ENCODE results near the gene NUDCD2.
"Not testable (repeated sequence)": the region's sequence is repeated elsewhere in the genome, so short reads cannot be mapped to it uniquely, and the experiment has no call there.

Gene NUDCD2

GRCh38 chr5:163402007-163402406 is 57.9 kb downstream of the NUDCD2 start:
- DNase-seq (ENCODE audit: extremely low read depth, insufficient read length), result no peak
- TF ChIP-seq, protein P1, sequence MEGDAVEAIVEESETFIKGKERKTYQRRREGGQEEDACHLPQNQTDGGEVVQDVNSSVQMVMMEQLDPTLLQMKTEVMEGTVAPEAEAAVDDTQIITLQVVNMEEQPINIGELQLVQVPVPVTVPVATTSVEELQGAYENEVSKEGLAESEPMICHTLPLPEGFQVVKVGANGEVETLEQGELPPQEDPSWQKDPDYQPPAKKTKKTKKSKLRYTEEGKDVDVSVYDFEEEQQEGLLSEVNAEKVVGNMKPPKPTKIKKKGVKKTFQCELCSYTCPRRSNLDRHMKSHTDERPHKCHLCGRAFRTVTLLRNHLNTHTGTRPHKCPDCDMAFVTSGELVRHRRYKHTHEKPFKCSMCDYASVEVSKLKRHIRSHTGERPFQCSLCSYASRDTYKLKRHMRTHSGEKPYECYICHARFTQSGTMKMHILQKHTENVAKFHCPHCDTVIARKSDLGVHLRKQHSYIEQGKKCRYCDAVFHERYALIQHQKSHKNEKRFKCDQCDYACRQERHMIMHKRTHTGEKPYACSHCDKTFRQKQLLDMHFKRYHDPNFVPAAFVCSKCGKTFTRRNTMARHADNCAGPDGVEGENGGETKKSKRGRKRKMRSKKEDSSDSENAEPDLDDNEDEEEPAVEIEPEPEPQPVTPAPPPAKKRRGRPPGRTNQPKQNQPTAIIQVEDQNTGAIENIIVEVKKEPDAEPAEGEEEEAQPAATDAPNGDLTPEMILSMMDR (IDR thresholded peaks at IDR 0.05; ENCODE audit: insufficient read depth, low read length, poor library complexity, severe bottlenecking), result no peak
- no peaks in the 10 kb centered on the region for H3K36me3 ChIP-seq (ENCODE audit: control insufficient read depth, insufficient read depth, low read length)
- no peak overlapping the region for H3K4me3 ChIP-seq (replicated peaks; ENCODE audit: low read depth, low read length)
- no peaks in the 10 kb centered on the region for H3K27me3 ChIP-seq (replicated peaks; ENCODE audit: control insufficient read depth, insufficient read depth, low read length)

GRCh38 chr5:163401271-163401670 is 58.6 kb downstream of the NUDCD2 start:
- Histone ChIP-seq H3K36me3 (ENCODE audit: control insufficient read depth, insufficient read depth, low read length) (no peaks in the 10 kb centered on the region), H3K4me3 (replicated peaks; ENCODE audit: low read depth, low read length) (no peak overlapping the region), H3K27me3 (replicated peaks; ENCODE audit: control insufficient read depth, insufficient read depth, low read length) (no peaks in the 10 kb centered on the region)
- no peak for DNase-seq (ENCODE audit: extremely low read depth, insufficient read length)
- TF ChIP-seq, protein P1 (IDR thresholded peaks at IDR 0.05; ENCODE audit: insufficient read depth, low read length, poor library complexity, severe bottlenecking), result no peak

- no peaks in the 10 kb centered on the region for H3K36me3 ChIP-seq (ENCODE audit: control insufficient read depth, insufficient read depth, low read length)
- DNase-seq (ENCODE audit: extremely low read depth, insufficient read length), result no peak
- H3K4me3 ChIP-seq (replicated peaks; ENCODE audit: low read depth, low read length), result no peak overlapping the region
- TF ChIP-seq, protein P1 (IDR thresholded peaks at IDR 0.05; ENCODE audit: insufficient read depth, low read length, poor library complexity, severe bottlenecking), result no peak
- no peaks in the 10 kb centered on the region for H3K27me3 ChIP-seq (replicated peaks; ENCODE audit: control insufficient read depth, insufficient read depth, low read length)
These were observed 60.0 kb downstream of the NUDCD2 start for GRCh38 chr5:163399923-163400322.

- Histone ChIP-seq H3K4me3 (replicated peaks; ENCODE audit: low read depth, low read length) (no peak overlapping the region), H3K36me3 (ENCODE audit: control insufficient read depth, insufficient read depth, low read length) (no peaks in the 10 kb centered on the region), H3K27me3 (replicated peaks; ENCODE audit: control insufficient read depth, insufficient read depth, low read length) (no peaks in the 10 kb centered on the region)
- TF ChIP-seq, protein P1 (IDR thresholded peaks at IDR 0.05; ENCODE audit: insufficient read depth, low read length, poor library complexity, severe bottlenecking), result no peak
- no peak for DNase-seq (ENCODE audit: extremely low read depth, insufficient read length)
These were observed 62.5 kb downstream of the NUDCD2 start for GRCh38 chr5:163397354-163397753.

GRCh38 chr5:163396818-163397340 is 63.0 kb downstream of the NUDCD2 start:
- not testable (repeated sequence) for DNase-seq (ENCODE audit: extremely low read depth, insufficient read length); H3K4me3 ChIP-seq (replicated peaks; ENCODE audit: low read depth, low read length); H3K36me3 ChIP-seq (ENCODE audit: control insufficient read depth, insufficient read depth, low read length); H3K27me3 ChIP-seq (replicated peaks; ENCODE audit: control insufficient read depth, insufficient read depth, low read length)
